Motor neuron (in vitro differentiated cells): ENCODE measurements around the gene TFRC. TPM values are rescaled to one million over a fixed set of nuclear protein-coding genes. Genes with fewer than 3 reads are reported as not detected.
"Not testable (repeated sequence)": the region's sequence is repeated elsewhere in the genome, so short reads cannot be mapped to it uniquely, and the experiment has no call there.

ENCODE experiments used
- ATAC-seq, 8 experiments: fragments of 200-7000 bp; cut with Tn5 transposase; replicated peaks in 6 of 8; 2 replicates each; pipeline ENCODE4 v1.8.0; 2021; ENCODE audit warnings: mild to moderate bottlenecking in 8 of 8, moderate library complexity in 8 of 8
- H3K27ac ChIP-seq, 2 donors: fragments of 250-450 bp; sonication (Bioruptor Pico); 2 replicates each; pipeline ENCODE4 v1.9.0; 2021; ENCODE audit warnings: antibody characterized with exemption in 2 of 2, mild to moderate bottlenecking in 2 of 2, moderate library complexity in 1 of 2
- H3K4me1 ChIP-seq, 2 donors: fragments of 250-450 bp; sonication (Bioruptor Pico); replicated peaks in 1 of 2; 2 replicates each; pipeline ENCODE4 v1.6.1; 2021; ENCODE audit warnings: antibody characterized with exemption in 2 of 2, mild to moderate bottlenecking in 2 of 2, moderate library complexity in 1 of 2
- H3K4me3 ChIP-seq, 5 donors: fragments of 250-450 bp; sonication (Bioruptor Pico); 2 replicates each; pipeline ENCODE4 v1.9.0; 2021; ENCODE audit warnings: antibody characterized with exemption in 5 of 5, mild to moderate bottlenecking in 5 of 5, moderate library complexity in 4 of 5
- WGBS, 10 experiments: fragments of 450-650 bp; shearing (Covaris generic); methylation state at CpG; one replicate each; pipeline ENCODE4 v1.0.0; 2022; 5-methylcytosine and 5-hydroxymethylcytosine counted together
- in situ Hi-C, 9 experiments: fragments of 400-800 bp; cut with MboI; loops; one replicate each; pipeline ENCODE4 v1.15.0; 2021; ENCODE audit warnings: low sequenced_read_pairs in 9 of 9, low pct_unique_long_range_greater_than_20kb in 2 of 9; ENCODE audit not compliant: unreplicated experiment in 9 of 9
- total RNA-seq, 8 experiments: library from RNA; unstranded; fragments of 300-600 nt; gene quantifications; 2 replicates each; pipeline versions ENCODE4 v1.2.3 to v1.2.4, GENCODE V29; 2022

TFRC gene
- total RNA-seq, 8 experiments from 2014 or later: 39.1 to 148 (median 55.7) TPM

DNA sequence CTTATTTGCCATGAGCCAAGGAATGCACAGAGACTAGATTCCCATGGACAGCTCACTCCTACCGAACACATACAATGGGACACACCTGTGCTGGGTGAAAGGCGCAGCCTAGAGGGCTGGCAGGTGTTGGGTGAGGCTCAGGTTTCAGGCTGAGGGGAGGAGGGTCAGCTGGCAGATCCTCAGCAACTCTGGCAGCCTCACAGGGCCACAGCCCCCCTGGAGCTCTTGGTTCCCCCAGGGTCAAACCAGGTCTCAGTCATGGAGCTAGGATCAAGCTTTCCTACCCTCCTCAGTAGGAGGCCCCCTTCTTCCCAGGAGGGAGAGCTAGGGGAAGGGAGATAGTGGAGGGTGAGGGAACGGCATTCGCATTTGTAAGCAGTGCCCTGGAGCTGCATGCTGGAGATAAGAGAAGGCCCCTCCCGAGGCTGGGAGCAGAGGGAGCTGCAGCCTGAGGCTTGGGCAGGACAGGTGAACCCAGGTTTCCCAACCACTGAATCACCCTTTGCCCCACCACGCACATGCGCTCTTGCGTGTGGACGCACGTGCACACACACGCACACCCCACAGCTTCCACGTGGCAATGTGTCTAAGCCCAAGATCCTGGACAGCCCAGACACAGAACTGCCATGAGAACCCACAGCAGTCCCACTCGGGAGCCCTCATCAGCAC, 26.3 kb upstream of the TFRC start:
- no peaks in the 10 kb centered on the region for H3K4me1 ChIP-seq
- 0 to 85% (median 50%) methylated on average over 1 to 7 of the region's 13 CpGs; no CpG with 5 or more reads in 3 of the 10 experiments for WGBS, 10 experiments
- H3K27ac ChIP-seq: no peak overlapping the region
- H3K4me3 ChIP-seq: no peak overlapping the region
- ATAC-seq: peak in 1 of 8 experiments; percentile 56
- in situ Hi-C loops: no loop called here

DNA sequence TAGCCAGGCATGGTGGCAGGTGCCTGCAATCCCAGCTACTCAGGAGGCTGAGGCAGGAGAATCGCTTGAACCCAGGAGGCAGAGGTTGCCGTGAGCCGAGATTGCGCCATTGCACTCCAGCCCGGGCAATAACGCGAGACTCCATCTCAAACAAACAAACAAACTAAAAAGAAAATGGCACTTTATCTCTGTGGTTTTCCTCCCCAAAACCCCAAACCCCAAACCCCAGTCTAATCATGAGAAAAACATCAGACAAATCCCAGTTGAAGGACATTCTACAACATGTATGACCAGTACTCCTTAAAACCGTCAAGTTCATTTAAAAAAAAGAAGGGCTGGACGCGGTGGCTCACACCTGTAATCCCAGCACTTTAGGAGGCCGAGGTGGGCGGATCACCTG, 22.8 kb upstream of the TFRC start:
- ATAC-seq, H3K4me1 ChIP-seq, H3K27ac ChIP-seq, H3K4me3 ChIP-seq, in situ Hi-C loops: not testable (repeated sequence)
- WGBS, 10 experiments: 78 to 100% (median 88%) methylated on average over 3 to 8 of the region's 12 CpGs; no CpG with 5 or more reads in 5 of the 10 experiments

DNA sequence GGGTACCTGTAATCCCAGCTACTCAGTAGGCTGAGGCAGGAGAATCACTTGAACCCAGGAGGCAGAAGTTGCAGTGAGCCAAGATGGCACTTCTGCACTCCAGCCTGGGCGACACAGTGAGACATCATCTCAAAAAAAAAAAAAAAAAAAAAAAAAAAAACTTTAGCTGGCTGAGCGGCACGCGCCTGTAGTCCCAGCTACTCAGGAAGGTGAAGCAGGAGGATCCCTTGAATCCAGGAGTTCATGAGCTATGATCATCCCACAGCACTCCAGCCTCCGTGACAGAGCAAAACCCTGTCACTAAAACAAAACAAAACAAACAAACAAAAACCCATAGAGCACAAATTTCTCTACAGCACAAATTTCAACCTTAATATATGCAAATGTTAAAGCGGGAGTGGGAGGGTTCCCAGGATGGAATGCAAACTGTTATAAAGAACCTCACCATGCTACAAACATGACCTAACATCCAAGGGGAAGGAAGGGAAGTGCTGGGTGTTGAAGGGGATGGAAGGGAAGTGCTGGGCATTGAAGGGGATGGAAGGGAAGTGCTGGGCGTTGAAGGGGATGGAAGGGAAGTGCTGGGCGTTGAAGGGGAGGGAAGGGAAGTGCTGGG, 16.6 kb upstream of the TFRC start:
- WGBS, 10 experiments: 17 to 80% (median 60%) methylated on average over 1 to 4 of the region's 8 CpGs; no CpG with 5 or more reads in 1 of the 10 experiments
- in situ Hi-C loops: loop anchor here in 1 of 9 experiments (25.0 kb wide), 1 partner anchor 89 kb away; no protein-coding TSS in a partner anchor

DNA sequence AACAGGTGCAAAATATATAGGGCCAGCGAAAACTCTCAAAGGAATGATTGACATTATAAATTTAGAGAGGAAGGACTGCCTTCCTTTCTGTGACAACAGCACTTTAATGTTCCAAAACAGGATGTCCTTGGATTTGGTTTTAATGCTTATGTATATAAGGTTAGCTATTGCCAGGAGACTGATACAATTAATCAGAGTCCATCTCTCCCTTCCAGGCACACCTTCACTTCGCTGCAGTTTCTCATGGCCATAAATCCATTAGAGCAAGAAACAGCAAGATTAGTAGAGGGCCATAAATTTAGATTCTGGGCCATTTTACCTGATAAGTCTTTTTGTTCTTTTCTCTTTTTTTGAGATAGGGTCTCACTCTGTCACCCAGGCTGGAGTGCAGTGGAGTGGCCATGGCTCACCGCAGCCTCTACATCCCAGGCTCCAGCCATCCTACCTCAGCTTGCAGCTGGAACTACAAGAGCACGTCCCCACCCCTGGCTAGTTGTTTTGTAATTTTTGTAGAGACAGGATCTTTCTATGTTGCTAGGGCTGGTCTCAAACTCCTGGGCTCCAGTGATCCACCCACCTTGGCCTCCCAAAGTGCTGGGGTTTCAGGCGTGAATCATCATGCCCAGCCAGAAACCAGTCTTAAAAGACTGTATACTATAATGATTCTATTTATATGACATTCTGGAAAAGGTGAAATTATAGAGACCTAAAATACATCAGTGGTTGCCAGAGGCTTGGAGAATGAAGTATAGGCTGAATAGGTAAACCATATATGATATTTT, 15.7 kb upstream of the TFRC start:
- in situ Hi-C loops: loop anchor here in 1 of 9 experiments (25.0 kb wide), 1 partner anchor 90 kb away; no protein-coding TSS in a partner anchor
- H3K4me3 ChIP-seq: no peak overlapping the region
- 34 to 81% (median 50%) methylated on average over 1 to 5 of the region's 5 CpGs; no CpG with 5 or more reads in 3 of the 10 experiments for WGBS, 10 experiments
- no peaks in the 10 kb centered on the region for H3K4me1 ChIP-seq
- ATAC-seq: peak in 2 of 8 experiments; percentile 52 to 93
- H3K27ac ChIP-seq: no peak overlapping the region

More for the DNA sequence above, 16.6 kb upstream of the TFRC start:
- not testable (repeated sequence) for H3K4me3 ChIP-seq, H3K27ac ChIP-seq, ATAC-seq, H3K4me1 ChIP-seq

DNA sequence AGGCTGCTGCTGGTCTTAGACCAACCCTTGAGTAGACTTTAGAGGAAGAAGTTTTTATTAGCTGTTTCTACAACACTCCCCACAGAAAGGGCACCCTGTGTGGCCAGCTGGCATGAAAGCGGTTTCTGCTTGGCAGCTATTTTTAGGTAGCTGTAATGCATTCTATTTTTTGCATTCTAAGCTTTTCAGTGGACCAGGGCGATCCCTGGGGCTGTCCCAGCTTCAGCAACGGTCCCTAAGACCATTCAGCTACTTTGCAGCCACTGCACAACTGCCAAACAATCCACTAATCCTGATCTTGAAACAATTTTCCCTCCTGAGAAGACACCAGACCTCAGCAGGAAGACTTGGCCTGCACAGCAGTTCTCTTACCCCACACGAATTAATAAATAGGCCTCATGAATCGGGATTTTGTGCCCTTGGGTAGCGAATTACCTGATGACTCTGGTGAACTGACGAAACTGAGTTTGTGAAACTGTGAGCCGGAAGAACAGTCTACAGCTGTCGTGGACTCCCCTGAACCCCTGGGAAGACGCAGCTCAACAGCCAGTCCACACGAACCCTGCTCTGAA, 14.6 kb upstream of the TFRC start:
- 25 to 100% (median 78%) methylated on average over 1 to 8 of the region's 11 CpGs; no CpG with 5 or more reads in 2 of the 10 experiments for WGBS, 10 experiments
- Histone ChIP-seq H3K27ac (no peak overlapping the region), H3K4me1 (no peaks in the 10 kb centered on the region), H3K4me3 (no peak overlapping the region)
- no peak for ATAC-seq
- in situ Hi-C loops: loop anchor here in 1 of 9 experiments (25.0 kb wide), 1 partner anchor 91 kb away; no protein-coding TSS in a partner anchor

DNA sequence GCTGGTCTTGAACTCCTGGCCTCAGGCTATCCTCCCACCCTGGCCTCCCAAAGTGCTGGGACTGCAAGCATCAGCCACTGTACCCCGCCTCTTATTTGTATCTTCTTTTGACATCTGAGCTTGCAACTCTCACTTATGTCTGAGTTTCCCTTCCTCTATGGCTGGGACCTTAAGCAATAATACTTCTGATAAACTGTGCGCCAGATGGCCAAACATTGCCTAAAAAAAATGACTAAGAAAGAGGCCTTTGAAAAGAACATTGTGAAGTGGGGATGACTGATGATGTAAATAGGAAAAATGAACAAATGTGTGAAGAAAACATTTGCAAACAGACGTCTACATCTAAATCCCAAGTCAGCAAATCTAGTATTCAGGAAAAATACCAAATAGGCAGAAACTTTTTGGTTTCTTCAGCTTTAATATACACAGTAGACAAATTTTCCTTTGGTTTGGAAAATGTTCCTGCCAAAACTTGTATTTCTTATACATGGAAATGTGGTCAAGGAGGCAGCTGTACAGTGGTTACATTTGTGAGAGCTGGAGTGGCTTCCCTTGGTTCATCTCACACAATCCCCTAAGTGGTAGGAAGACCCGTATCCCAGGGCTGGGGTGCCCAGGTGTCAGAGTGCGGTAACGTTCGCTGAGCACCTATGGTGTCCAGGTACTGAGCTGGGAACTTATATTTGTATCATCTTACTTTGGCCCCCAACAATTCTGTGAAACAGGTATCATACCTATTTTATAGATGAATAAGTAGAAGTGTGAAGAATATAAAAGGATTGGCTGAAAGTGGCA, 11.6 kb upstream of the TFRC start:
- no peak overlapping the region for H3K27ac ChIP-seq

DNA sequence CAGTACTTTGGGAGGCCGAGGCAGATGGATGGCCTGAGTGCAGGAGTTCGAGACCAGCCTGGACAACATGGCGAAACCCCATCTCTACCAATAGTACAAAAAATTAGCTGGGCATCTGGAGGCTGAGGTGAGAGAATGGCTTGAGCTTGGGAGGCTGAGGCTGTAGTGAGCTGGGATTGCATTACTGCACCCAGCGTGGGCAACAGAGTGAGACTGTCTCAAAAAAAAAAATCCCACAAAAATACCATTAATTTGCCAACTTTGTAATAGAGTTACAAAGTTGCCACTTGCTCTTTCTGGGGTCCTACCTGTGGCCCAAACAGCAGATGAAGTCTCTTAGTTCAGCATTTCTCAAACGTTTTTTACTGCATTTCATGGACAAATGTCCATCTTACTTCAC, 6.0 kb upstream of the TFRC start:
- in situ Hi-C loops: loop anchor here in 1 of 9 experiments (25.0 kb wide), 1 partner anchor 99 kb away; no protein-coding TSS in a partner anchor
- Histone ChIP-seq H3K4me3 (no peak overlapping the region), H3K4me1 (no peaks in the 10 kb centered on the region), H3K27ac (no peak overlapping the region)
- 0 to 100% (median 70%) methylated on average over 1 to 5 of the region's 5 CpGs; no CpG with 5 or more reads in 2 of the 10 experiments for WGBS, 10 experiments
- no peak for ATAC-seq

More for the DNA sequence above, 11.6 kb upstream of the TFRC start:
- ATAC-seq: no peak
- Histone ChIP-seq H3K4me1 (no peaks in the 10 kb centered on the region), H3K4me3 (no peak overlapping the region)
- WGBS, 10 experiments: 43 to 83% (median 61%) methylated on average over 1 to 7 of the region's 7 CpGs; no CpG with 5 or more reads in 1 of the 10 experiments
- in situ Hi-C loops: loop anchor here in 1 of 9 experiments (25.0 kb wide), 1 partner anchor 94 kb away; no protein-coding TSS in a partner anchor

DNA sequence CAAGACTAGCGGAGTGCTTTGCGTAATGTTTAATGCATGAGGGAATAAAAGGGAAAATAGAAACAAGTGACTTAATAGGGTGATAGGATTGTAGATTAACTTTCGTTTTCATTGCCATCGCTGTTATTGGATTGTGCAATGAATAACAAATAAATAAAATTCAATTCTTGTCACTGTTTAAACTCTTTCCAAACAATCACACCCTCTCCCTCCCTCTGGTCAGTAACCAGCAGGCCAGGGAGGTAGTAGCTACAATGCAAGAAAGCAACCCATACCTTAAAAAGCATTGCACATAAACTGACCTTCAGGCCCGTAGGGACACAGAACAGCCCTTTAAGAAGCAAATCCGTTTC, 705 bp upstream of the TFRC start:
- ATAC-seq: peak in 1 of 8 experiments; percentile 1
- 43 to 75% (median 59%) methylated on average over 2 to 6 of the region's 6 CpGs for WGBS, 10 experiments
- in situ Hi-C loops: loop anchor here in 1 of 9 experiments (25.0 kb wide), 1 partner anchor 105 kb away; no protein-coding TSS in a partner anchor
- H3K27ac ChIP-seq: no peak overlapping the region
- peaks cover 9 to 13% of the 10 kb centered on the region in 2 donors for H3K4me1 ChIP-seq
- H3K4me3 ChIP-seq: peak overlapping the region in 4 of 5 donors; percentile 87 to 99 (median 96)

DNA sequence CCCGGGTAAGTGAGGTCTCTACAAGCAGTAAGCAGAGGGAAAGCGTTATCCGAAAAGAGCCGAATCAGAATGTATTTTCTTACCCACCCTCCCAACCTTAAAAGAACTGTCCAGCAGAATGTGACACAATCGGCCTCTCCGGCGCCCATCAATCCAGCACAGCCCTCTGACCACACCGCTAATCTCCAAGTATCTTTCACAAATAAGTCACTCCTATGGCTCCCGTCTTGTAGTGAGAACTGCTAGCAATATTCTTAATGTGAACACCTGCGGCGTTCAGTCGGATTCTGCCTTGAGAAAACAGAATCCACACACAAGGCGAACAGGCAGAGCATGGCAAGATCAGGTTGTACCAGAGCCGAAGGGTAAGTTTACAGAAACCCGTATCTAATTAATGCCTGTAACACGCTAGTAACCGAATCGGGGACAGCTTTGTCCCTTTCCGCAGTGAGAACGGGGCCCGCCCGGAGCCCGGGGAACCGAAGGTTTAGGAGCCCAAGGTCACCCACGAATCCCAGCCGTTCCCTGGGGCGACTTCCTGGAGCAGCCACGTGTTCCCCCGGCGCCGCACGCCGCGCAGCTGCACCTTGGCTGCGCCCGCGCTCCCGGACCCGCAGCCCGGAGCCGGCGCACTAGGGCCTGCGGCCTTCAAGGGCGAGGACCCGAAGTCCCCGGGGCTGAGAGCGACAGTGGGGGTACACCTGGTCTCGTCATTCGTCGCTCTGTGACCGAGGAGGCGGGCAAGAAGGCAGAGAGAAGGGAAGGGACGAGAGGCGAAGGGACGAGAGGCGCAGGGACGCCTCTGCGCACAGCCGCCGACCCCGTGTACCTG, 672 bp downstream of the TFRC start:
- Histone ChIP-seq H3K4me3 (peak overlapping the region; percentile 82 to 99 (median 96)), H3K4me1 (peaks cover 9 to 13% of the 10 kb centered on the region in 2 donors), H3K27ac (peak overlapping the region; percentile 86)
- in situ Hi-C loops: loop anchor here in 1 of 9 experiments (25.0 kb wide), 1 partner anchor 106 kb away; no protein-coding TSS in a partner anchor
- 0 to 2% (median 0%) methylated on average over 1 to 11 of the region's 61 CpGs; no CpG with 5 or more reads in 2 of the 10 experiments for WGBS, 10 experiments
- peak; percentile 62 to 72 (median 68) for ATAC-seq

DNA sequence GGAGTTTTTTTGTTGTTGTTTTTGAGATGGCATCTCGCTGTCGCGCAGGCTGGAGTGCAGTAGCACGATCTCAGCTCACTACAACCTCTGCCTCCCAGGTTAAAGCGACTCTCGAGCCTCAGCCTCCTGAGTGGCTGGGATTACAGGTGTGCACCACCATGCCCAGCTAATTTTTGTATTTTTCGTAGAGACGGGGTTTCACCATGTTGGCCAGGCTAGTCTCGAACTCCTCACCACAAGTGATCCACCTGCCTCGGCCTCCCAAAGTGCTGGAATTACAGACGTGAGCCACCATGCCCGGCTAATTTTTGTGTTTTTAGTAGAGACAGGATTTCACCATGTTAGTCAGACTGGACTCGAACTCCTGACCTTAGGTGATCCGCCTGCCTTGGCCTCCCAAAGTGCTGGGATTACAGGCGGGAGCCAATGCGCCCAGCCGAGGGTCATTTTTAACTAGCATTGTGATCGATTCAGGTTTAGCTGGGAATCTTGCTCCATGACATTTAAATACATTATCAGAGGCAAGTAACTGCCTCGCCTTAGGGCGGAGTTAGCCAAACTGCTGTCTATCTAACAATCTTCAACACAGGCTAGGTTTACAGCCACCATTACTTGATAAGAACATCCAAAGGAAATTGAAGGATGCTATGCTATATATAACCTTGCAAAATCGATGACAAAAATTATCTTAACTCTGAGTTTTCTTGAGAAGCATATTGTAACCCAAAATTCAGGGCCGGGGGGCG, 1.6 kb downstream of the TFRC start:
- Histone ChIP-seq H3K4me3 (peak overlapping the region; percentile 82 to 99 (median 96)), H3K4me1 (peaks cover 9 to 13% of the 10 kb centered on the region in 2 donors)
- not testable (repeated sequence) for ATAC-seq, H3K27ac ChIP-seq
- 48 to 100% (median 59%) methylated on average over 1 to 16 of the region's 23 CpGs; no CpG with 5 or more reads in 1 of the 10 experiments for WGBS, 10 experiments
- in situ Hi-C loops: loop anchor here in 1 of 9 experiments (25.0 kb wide), 1 partner anchor 107 kb away; no protein-coding TSS in a partner anchor
